Hepatocyte (in vitro differentiated cells): ENCODE results near the gene CYTH1.

Source experiments
- CTCF ChIP-seq: fragments of 200-600 bp; sonication (generic); IDR thresholded peaks from 2 replicates; pipeline ENCODE4 v1.5.1; 2016; ENCODE audit warnings: antibody characterized with exemption, mild to moderate bottlenecking; ENCODE audit not compliant: poor library complexity
- EZH2 ChIP-seq: fragments of 200-600 bp; sonication (generic); IDR thresholded peaks from 2 replicates; pipeline ENCODE4 v1.6.1; 2016; ENCODE audit warnings: antibody characterized with exemption, mild to moderate bottlenecking, borderline replicate concordance
- EZH2phosphoT487 ChIP-seq: fragments of 200-600 bp; sonication (generic); IDR thresholded peaks from one replicate; pipeline ENCODE4 v1.6.1; 2018; ENCODE audit warnings: antibody characterized with exemption, mild to moderate bottlenecking, low read depth, moderate library complexity; ENCODE audit not compliant: unreplicated experiment, severe bottlenecking

DNA sequence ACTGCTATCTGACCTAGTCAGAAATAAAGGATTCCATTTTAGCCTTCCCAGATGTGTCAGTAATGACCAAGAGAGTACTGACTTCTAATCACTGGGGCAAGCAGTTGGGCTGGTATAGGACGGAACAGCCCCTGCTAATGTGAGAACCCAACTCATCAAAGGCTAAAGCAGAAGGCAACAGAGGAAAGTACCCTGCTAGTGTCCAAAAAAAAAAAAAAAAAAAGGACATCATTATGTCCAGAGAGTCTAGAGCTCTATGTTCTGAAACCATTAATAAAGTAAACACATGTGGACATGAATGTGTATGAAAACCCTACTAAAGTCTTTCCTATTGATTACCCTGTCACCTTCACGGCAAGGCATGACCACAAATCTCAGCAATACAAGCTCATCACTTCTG, 85.0 kb downstream of the CYTH1 start:
- TF ChIP-seq EZH2phosphoT487 (no peak), CTCF (no peak), EZH2 (no peak)
